ENCODE measurements around the gene REP15.

DNA sequence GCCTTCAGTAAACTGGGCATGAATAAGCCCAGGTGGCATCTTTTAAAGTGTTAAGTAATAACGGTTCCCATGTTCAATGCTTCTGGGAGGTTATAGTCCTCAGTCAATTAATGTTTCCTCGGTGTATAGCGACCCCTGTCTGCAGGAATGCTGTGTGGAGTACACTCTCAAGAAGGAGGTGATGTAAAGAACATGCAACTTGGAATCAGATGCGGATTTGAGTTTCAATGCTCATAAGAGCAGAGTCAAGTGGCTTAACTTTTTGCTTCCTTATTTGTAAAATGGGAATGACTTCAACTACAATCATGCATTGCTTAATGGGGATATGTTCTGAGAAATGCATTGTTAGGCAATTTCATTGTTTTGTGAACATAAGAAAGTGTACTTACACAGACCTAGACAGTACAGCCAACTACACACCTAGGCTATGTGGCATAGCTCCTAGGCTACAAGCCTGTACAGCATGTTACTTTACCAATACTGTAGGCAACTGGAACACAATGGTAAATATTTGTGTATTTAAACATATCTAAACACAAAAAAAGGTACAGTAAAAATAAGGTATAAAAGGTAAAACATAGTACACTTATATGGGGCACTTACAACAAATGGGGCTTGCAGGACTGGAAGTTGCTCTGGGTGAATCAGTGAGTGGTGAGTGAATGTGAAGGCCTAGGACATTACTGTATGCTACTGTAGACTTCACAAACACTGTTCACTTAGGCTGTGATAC, 7.6 kb downstream of the REP15 start:
- TF ChIP-seq POLR2A (IDR thresholded peaks at IDR 0.05): no peak
- TF ChIP-seq, protein P1, sequence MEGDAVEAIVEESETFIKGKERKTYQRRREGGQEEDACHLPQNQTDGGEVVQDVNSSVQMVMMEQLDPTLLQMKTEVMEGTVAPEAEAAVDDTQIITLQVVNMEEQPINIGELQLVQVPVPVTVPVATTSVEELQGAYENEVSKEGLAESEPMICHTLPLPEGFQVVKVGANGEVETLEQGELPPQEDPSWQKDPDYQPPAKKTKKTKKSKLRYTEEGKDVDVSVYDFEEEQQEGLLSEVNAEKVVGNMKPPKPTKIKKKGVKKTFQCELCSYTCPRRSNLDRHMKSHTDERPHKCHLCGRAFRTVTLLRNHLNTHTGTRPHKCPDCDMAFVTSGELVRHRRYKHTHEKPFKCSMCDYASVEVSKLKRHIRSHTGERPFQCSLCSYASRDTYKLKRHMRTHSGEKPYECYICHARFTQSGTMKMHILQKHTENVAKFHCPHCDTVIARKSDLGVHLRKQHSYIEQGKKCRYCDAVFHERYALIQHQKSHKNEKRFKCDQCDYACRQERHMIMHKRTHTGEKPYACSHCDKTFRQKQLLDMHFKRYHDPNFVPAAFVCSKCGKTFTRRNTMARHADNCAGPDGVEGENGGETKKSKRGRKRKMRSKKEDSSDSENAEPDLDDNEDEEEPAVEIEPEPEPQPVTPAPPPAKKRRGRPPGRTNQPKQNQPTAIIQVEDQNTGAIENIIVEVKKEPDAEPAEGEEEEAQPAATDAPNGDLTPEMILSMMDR (IDR thresholded peaks at IDR 0.05): peak; percentile 65 to 74 (median 72)
